ENCODE results near the gene SPSB2.
A peak's percentile ranks its signal among the peaks of the same experiment; 100 is the strongest.
"Not testable (repeated sequence)": the region's sequence is repeated elsewhere in the genome, so short reads cannot be mapped to it uniquely, and the experiment has no call there.

Gene SPSB2

GRCh38 chr12:6883683-6884082, 10.6 kb upstream of the SPSB2 start:
- no peak for TF ChIP-seq CTCF (IDR thresholded peaks at IDR 0.05; ENCODE audit: low read depth, low read length)
- Histone ChIP-seq H3K27me3 (ENCODE audit: insufficient read depth, low read depth, severe bottlenecking) (no peaks in the 10 kb centered on the region), H3K27ac (no peak overlapping the region), H3K4me3 (ENCODE audit: low read depth, low read length) (no peak overlapping the region), H3K9me3 (ENCODE audit: severe bottlenecking) (no peaks in the 10 kb centered on the region), H3K36me3 (peaks cover 13% of the 10 kb centered on the region)
- no peak for DNase-seq

GRCh38 chr12:6883252-6883651, 10.1 kb upstream of the SPSB2 start:
- Histone ChIP-seq H3K27me3 (ENCODE audit: insufficient read depth, low read depth, severe bottlenecking) (no peaks in the 10 kb centered on the region), H3K4me3 (ENCODE audit: low read depth, low read length) (no peak overlapping the region), H3K9me3 (ENCODE audit: severe bottlenecking) (no peaks in the 10 kb centered on the region), H3K36me3 (peaks cover 13% of the 10 kb centered on the region), H3K27ac (no peak overlapping the region)
- no peak for DNase-seq
- TF ChIP-seq CTCF (IDR thresholded peaks at IDR 0.05; ENCODE audit: low read depth, low read length) = no peak

- H3K4me3 ChIP-seq (ENCODE audit: low read depth, low read length); DNase-seq; H3K27ac ChIP-seq; H3K27me3 ChIP-seq (ENCODE audit: insufficient read depth, low read depth, severe bottlenecking); H3K9me3 ChIP-seq (ENCODE audit: severe bottlenecking): not testable (repeated sequence)
- H3K36me3 ChIP-seq = peaks cover 15% of the 10 kb centered on the region
Measured at GRCh38 chr12:6879824-6880223, 6.7 kb upstream of the SPSB2 start.

- Histone ChIP-seq H3K4me3 (ENCODE audit: low read depth, low read length) (peak overlapping the region; percentile 53), H3K36me3 (peaks cover 38% of the 10 kb centered on the region)
- H3K9me3 ChIP-seq (ENCODE audit: severe bottlenecking); H3K27me3 ChIP-seq (ENCODE audit: insufficient read depth, low read depth, severe bottlenecking); H3K27ac ChIP-seq; DNase-seq: not testable (repeated sequence)
Measured at GRCh38 chr12:6874015-6874368, 889 bp upstream of the SPSB2 start.

- peaks cover 54% of the 10 kb centered on the region for H3K36me3 ChIP-seq
- peak overlapping the region; percentile 53 for H3K4me3 ChIP-seq (ENCODE audit: low read depth, low read length)
- peak; percentile 98 for TF ChIP-seq CTCF (IDR thresholded peaks at IDR 0.05; ENCODE audit: low read depth, low read length)
- DNase-seq = peak; percentile 85
- peak overlapping the region; percentile 47 for H3K27ac ChIP-seq
- no peaks in the 10 kb centered on the region for H3K9me3 ChIP-seq (ENCODE audit: severe bottlenecking)
- no peaks in the 10 kb centered on the region for H3K27me3 ChIP-seq (ENCODE audit: insufficient read depth, low read depth, severe bottlenecking)
Measured at GRCh38 chr12:6872073-6873048, 742 bp downstream of the SPSB2 start.

- no peaks in the 10 kb centered on the region for H3K27me3 ChIP-seq (ENCODE audit: insufficient read depth, low read depth, severe bottlenecking)
- H3K4me3 ChIP-seq (ENCODE audit: low read depth, low read length) = no peak overlapping the region
- no peaks in the 10 kb centered on the region for H3K9me3 ChIP-seq (ENCODE audit: severe bottlenecking)
- no peak for TF ChIP-seq CTCF (IDR thresholded peaks at IDR 0.05; ENCODE audit: low read depth, low read length)
- peaks cover 50% of the 10 kb centered on the region for H3K36me3 ChIP-seq
- DNase-seq = peak; percentile 37
- H3K27ac ChIP-seq = no peak overlapping the region; the same call in none of the 2 replicates
Measured at GRCh38 chr12:6871052-6871957, 1.8 kb downstream of the SPSB2 start.

- not testable (repeated sequence) for H3K4me3 ChIP-seq (ENCODE audit: low read depth, low read length); H3K9me3 ChIP-seq (ENCODE audit: severe bottlenecking); H3K27ac ChIP-seq; DNase-seq; H3K27me3 ChIP-seq (ENCODE audit: insufficient read depth, low read depth, severe bottlenecking)
- peaks cover 55% of the 10 kb centered on the region for H3K36me3 ChIP-seq
Measured at GRCh38 chr12:6870304-6870703, 2.8 kb downstream of the SPSB2 start.
